ENCODE results near the gene SNRNP25.

SNRNP25 gene

GRCh38 chr16:63998-64913, 10.6 kb downstream of the SNRNP25 start:
- peak; percentile 82 for DNase-seq

GRCh38 chr16:64914-65255, 11.3 kb downstream of the SNRNP25 start:
- no peak for DNase-seq

GRCh38 chr16:65745-66144, 12.1 kb downstream of the SNRNP25 start:
- peak; percentile 64 for DNase-seq

GRCh38 chr16:66309-67182, 12.9 kb downstream of the SNRNP25 start:
- no peak for DNase-seq

GRCh38 chr16:67183-67791, 13.7 kb downstream of the SNRNP25 start:
- peak; percentile 30 for DNase-seq

- no peak for DNase-seq
Measured at GRCh38 chr16:67884-68789, 14.5 kb downstream of the SNRNP25 start.

GRCh38 chr16:69181-69580, 15.6 kb downstream of the SNRNP25 start:
- no peak for DNase-seq

- no peak for DNase-seq
Measured at GRCh38 chr16:71210-71539, 17.5 kb downstream of the SNRNP25 start.

GRCh38 chr16:71540-72401, 18.1 kb downstream of the SNRNP25 start:
- peak; percentile 51 for DNase-seq

- no peak for DNase-seq
Measured at GRCh38 chr16:72561-73548, 19.2 kb downstream of the SNRNP25 start, which contains the start of gene RHBDF1. Gene RHBDF1 (minus strand): TSS chr16:72631. CDS start chr16:65015, 7,616 bp downstream.

- no peak for DNase-seq
Measured at GRCh38 chr16:74051-74746, 20.6 kb downstream of the SNRNP25 start.

GRCh38 chr16:74747-75334, 21.2 kb downstream of the SNRNP25 start:
- DNase-seq = no peak

GRCh38 chr16:75580-76501, 22.2 kb downstream of the SNRNP25 start:
- DNase-seq = peak; percentile 20

GRCh38 chr16:76535-77272, 23.1 kb downstream of the SNRNP25 start:
- peak; percentile 16 for DNase-seq

- peak; percentile 19 for DNase-seq
Measured at GRCh38 chr16:77273-77806, 23.7 kb downstream of the SNRNP25 start.

GRCh38 chr16:77807-78443, 24.3 kb downstream of the SNRNP25 start, which contains the start of gene MPG:
Gene MPG (plus strand): TSS chr16:78225. CDS start chr16:78310, 85 bp downstream.
- DNase-seq = peak; percentile 63

Data from NCI-H2029 (cell line).